Measurements from ENCODE around the gene NAA80.
A peak's percentile ranks its signal among the peaks of the same experiment; 100 is the strongest.

NAA80 gene

DNA sequence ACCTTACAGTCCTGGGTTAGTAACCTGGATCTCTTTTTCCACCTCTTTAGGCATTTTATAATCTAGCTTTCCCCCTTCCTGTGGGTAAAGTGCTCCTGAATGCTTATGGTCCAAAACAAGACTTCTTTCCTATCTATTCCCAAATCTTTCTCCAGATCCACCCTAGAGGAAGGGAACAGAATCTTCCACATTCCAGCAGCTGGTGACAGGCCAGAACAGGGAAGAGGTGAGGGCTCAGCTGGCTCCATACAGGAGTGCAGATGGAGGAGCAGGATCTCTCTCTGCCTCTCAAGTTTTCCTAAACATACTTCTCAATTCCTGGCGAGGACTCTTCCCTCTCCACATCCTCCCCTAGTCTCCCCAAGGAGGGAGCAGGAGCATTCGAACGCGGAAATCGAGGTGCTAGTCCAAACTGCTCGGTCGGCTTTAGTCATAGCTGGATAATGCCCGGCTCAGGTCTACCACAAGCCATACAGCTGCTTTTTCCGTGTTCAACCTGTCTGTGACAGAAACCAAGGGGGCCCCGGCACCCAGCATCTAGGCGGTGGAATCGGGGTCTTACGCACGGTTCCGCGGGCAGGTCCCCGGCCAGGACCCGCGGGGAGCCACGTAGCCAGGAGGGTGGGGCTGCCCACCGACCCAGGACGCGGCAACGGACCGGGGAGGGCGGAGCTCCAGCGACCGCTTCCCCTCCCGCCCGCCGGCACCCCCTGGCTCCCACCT is 37.4 kb upstream of the NAA80 start:
- H3K79me2 ChIP-seq (ENCODE audit: control insufficient read depth, low read length): peaks cover 87% of the 10 kb centered on the region
- peaks cover 65% of the 10 kb centered on the region for H3K4me1 ChIP-seq (ENCODE audit: control insufficient read depth, low read length)
- no peaks in the 10 kb centered on the region for H3K9me3 ChIP-seq (ENCODE audit: control insufficient read depth, insufficient read depth, low read length)
- peak overlapping the region; percentile 98 for H3K4me2 ChIP-seq (ENCODE audit: low read length)
- peaks cover 13% of the 10 kb centered on the region for H3F3A ChIP-seq (ENCODE audit: control insufficient read depth, insufficient read depth)
- H4K20me1 ChIP-seq (ENCODE audit: control insufficient read depth, insufficient read depth, low read depth, low read length): 0 out of 2 replicates have a peak, but pooled peaks cover 10% of the 10 kb centered on the region
- no peak for TF ChIP-seq EZH2phosphoT487 (IDR thresholded peaks at IDR 0.05; ENCODE audit: borderline replicate concordance, low read length)
- TF ChIP-seq, protein P1, sequence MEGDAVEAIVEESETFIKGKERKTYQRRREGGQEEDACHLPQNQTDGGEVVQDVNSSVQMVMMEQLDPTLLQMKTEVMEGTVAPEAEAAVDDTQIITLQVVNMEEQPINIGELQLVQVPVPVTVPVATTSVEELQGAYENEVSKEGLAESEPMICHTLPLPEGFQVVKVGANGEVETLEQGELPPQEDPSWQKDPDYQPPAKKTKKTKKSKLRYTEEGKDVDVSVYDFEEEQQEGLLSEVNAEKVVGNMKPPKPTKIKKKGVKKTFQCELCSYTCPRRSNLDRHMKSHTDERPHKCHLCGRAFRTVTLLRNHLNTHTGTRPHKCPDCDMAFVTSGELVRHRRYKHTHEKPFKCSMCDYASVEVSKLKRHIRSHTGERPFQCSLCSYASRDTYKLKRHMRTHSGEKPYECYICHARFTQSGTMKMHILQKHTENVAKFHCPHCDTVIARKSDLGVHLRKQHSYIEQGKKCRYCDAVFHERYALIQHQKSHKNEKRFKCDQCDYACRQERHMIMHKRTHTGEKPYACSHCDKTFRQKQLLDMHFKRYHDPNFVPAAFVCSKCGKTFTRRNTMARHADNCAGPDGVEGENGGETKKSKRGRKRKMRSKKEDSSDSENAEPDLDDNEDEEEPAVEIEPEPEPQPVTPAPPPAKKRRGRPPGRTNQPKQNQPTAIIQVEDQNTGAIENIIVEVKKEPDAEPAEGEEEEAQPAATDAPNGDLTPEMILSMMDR (IDR thresholded peaks at IDR 0.05; ENCODE audit: low read depth, low read length, poor library complexity, severe bottlenecking): no peak
- peak overlapping the region; percentile 90 for H3K27ac ChIP-seq (ENCODE audit: low read depth, low read length)
- H3K4me3 ChIP-seq (ENCODE audit: low read length): peak overlapping the region; percentile 83
- H3K9me2 ChIP-seq (replicated peaks; ENCODE audit: control insufficient read depth, low read length): no peaks in the 10 kb centered on the region
- H3K27me3 ChIP-seq (ENCODE audit: control insufficient read depth, low read length): no peaks in the 10 kb centered on the region
- peaks cover 72% of the 10 kb centered on the region for H3K36me3 ChIP-seq (ENCODE audit: control insufficient read depth, low read length)

DNA sequence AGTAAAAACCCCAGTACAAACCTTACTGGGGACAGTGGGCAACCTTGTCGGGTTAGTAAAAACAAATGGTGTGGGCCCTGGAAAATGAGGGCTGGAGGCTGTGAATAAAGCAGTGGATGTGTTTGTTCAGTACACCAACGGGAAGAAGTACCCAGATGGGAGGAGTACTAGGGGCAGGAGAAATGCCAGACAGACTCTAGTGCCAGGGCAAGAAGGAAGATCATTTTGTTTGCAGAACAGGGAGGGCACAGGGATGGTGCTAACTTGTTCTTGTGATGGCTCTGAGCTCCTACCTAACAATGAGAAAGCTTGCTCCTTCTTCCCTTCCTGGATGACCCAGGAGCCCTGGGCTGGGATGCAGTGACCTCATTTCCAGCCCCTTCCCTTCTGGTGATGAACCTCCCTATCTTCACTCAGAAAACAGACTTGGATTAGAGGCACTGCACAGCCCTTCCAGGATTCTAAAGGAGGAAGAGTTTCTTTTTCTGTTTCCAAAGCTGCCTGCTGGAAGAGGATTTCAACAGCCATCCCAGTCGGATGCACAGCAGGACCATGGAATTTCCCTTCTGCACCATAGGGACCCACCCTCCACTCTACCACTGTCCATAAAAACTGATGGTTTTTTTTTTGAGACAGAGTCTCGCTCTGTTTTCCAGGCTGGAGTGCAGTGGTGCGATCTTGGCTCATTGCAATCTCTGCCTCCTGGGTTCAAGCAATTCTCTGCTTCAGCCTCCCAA is 35.3 kb upstream of the NAA80 start:
- Histone ChIP-seq H3K9me3 (ENCODE audit: control insufficient read depth, insufficient read depth, low read length) (no peaks in the 10 kb centered on the region), H3K27me3 (ENCODE audit: control insufficient read depth, low read length) (no peaks in the 10 kb centered on the region), H3K4me1 (ENCODE audit: control insufficient read depth, low read length) (peaks cover 44% of the 10 kb centered on the region), H3K9me2 (replicated peaks; ENCODE audit: control insufficient read depth, low read length) (no peaks in the 10 kb centered on the region), H3K4me3 (ENCODE audit: low read length) (no peak overlapping the region), H3K79me2 (ENCODE audit: control insufficient read depth, low read length) (peaks cover 75% of the 10 kb centered on the region), H3K36me3 (ENCODE audit: control insufficient read depth, low read length) (peaks cover 88% of the 10 kb centered on the region), H3F3A (ENCODE audit: control insufficient read depth, insufficient read depth) (peaks cover 19% of the 10 kb centered on the region), H3K27ac (ENCODE audit: low read depth, low read length) (no peak overlapping the region), H4K20me1 (ENCODE audit: control insufficient read depth, insufficient read depth, low read depth, low read length) (0 out of 2 replicates have a peak, but pooled peaks cover 10% of the 10 kb centered on the region), H3K4me2 (ENCODE audit: low read length) (peak overlapping the region; percentile 41)
- no peak for TF ChIP-seq EZH2phosphoT487 (IDR thresholded peaks at IDR 0.05; ENCODE audit: borderline replicate concordance, low read length)
- TF ChIP-seq, protein P1 (IDR thresholded peaks at IDR 0.05; ENCODE audit: low read depth, low read length, poor library complexity, severe bottlenecking): no peak

DNA sequence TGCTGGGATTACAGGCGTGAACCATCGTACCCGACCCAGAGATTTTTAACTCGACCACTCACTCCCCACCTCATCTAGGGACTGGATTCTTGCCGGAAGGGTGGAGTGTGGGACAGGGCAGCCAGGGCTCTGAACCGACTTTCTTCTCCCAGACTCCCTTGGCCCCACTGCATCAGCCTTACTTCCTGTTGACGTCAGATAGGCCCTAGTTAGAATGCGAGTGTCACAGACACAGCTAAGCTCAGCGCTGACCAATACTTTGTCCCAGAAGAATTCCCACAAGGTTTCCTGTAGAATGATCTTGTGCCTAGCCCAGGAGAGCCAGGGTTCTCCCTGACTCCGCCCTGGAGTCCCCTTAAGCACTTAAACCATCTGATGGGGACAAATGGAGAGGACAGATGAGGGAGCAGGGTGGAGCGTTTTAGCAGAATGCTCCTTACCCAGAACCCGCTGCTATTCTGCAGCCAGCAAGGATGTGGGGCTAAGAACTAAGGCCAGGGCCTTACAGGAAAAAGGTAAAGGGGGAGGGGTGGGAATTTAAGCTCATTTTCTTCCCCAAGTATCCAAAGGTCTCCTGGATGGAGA is 34.6 kb upstream of the NAA80 start:
- Histone ChIP-seq H3K9me2 (replicated peaks; ENCODE audit: control insufficient read depth, low read length) (no peaks in the 10 kb centered on the region), H3K4me2 (ENCODE audit: low read length) (peak overlapping the region; percentile 41), H3K4me1 (ENCODE audit: control insufficient read depth, low read length) (peaks cover 44% of the 10 kb centered on the region), H4K20me1 (ENCODE audit: control insufficient read depth, insufficient read depth, low read depth, low read length) (0 out of 2 replicates have a peak, but pooled peaks cover 10% of the 10 kb centered on the region), H3K36me3 (ENCODE audit: control insufficient read depth, low read length) (peaks cover 90% of the 10 kb centered on the region), H3K9me3 (ENCODE audit: control insufficient read depth, insufficient read depth, low read length) (no peaks in the 10 kb centered on the region), H3K27me3 (ENCODE audit: control insufficient read depth, low read length) (no peaks in the 10 kb centered on the region), H3K4me3 (ENCODE audit: low read length) (no peak overlapping the region), H3K79me2 (ENCODE audit: control insufficient read depth, low read length) (peaks cover 69% of the 10 kb centered on the region), H3K27ac (ENCODE audit: low read depth, low read length) (no peak overlapping the region), H3F3A (ENCODE audit: control insufficient read depth, insufficient read depth) (peaks cover 22% of the 10 kb centered on the region)
- TF ChIP-seq, protein P1 (IDR thresholded peaks at IDR 0.05; ENCODE audit: low read depth, low read length, poor library complexity, severe bottlenecking): no peak

Measured in DOHH2 (cell line).